ENCODE data around the gene UACA. TPM values are rescaled to one million over a fixed set of nuclear protein-coding genes. Genes with fewer than 3 reads are reported as not detected.

UACA gene
- total and polyA plus RNA-seq, 2 of the 8 experiments (the other 6 are each of a cell fraction or from before 2014, with no cell fraction given) = 28.6 to 38.9 TPM

DNA sequence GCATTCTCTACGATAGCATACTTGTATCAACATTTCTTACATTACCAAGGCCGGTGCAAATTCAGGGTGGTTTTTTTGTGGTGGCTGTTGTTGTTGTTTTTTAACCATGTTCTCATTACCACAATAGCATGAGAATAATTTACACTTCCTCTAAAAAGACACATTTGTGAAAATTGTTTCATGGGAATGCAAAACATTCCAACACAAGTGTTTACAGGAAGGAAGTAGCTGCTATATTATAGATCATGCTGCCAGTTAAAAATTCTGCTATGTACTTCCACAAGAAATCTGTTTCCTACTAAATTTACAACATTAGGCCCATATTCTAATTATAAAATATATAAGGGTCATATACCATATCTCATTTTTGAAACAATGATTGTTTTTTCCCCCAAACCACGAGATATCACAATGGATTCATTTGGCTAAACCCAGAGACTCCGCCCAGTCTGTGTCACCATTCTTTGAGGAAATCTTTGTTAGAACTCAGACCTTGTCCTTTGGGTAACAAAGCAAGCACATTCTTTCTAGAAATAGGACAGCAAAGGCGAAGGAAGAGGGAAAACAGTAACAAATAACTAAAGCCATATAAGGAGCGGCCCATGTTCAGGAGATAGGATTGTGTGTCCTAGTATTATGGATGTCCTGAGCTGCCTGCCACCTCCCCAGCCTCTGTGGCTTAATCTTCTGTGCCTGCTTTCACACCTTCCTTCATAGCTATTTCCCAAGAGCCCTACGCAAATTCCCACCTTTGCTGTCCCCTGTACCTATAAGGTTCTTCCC, 60.1 kb downstream of the UACA start (continued):
- TF ChIP-seq, protein P1, sequence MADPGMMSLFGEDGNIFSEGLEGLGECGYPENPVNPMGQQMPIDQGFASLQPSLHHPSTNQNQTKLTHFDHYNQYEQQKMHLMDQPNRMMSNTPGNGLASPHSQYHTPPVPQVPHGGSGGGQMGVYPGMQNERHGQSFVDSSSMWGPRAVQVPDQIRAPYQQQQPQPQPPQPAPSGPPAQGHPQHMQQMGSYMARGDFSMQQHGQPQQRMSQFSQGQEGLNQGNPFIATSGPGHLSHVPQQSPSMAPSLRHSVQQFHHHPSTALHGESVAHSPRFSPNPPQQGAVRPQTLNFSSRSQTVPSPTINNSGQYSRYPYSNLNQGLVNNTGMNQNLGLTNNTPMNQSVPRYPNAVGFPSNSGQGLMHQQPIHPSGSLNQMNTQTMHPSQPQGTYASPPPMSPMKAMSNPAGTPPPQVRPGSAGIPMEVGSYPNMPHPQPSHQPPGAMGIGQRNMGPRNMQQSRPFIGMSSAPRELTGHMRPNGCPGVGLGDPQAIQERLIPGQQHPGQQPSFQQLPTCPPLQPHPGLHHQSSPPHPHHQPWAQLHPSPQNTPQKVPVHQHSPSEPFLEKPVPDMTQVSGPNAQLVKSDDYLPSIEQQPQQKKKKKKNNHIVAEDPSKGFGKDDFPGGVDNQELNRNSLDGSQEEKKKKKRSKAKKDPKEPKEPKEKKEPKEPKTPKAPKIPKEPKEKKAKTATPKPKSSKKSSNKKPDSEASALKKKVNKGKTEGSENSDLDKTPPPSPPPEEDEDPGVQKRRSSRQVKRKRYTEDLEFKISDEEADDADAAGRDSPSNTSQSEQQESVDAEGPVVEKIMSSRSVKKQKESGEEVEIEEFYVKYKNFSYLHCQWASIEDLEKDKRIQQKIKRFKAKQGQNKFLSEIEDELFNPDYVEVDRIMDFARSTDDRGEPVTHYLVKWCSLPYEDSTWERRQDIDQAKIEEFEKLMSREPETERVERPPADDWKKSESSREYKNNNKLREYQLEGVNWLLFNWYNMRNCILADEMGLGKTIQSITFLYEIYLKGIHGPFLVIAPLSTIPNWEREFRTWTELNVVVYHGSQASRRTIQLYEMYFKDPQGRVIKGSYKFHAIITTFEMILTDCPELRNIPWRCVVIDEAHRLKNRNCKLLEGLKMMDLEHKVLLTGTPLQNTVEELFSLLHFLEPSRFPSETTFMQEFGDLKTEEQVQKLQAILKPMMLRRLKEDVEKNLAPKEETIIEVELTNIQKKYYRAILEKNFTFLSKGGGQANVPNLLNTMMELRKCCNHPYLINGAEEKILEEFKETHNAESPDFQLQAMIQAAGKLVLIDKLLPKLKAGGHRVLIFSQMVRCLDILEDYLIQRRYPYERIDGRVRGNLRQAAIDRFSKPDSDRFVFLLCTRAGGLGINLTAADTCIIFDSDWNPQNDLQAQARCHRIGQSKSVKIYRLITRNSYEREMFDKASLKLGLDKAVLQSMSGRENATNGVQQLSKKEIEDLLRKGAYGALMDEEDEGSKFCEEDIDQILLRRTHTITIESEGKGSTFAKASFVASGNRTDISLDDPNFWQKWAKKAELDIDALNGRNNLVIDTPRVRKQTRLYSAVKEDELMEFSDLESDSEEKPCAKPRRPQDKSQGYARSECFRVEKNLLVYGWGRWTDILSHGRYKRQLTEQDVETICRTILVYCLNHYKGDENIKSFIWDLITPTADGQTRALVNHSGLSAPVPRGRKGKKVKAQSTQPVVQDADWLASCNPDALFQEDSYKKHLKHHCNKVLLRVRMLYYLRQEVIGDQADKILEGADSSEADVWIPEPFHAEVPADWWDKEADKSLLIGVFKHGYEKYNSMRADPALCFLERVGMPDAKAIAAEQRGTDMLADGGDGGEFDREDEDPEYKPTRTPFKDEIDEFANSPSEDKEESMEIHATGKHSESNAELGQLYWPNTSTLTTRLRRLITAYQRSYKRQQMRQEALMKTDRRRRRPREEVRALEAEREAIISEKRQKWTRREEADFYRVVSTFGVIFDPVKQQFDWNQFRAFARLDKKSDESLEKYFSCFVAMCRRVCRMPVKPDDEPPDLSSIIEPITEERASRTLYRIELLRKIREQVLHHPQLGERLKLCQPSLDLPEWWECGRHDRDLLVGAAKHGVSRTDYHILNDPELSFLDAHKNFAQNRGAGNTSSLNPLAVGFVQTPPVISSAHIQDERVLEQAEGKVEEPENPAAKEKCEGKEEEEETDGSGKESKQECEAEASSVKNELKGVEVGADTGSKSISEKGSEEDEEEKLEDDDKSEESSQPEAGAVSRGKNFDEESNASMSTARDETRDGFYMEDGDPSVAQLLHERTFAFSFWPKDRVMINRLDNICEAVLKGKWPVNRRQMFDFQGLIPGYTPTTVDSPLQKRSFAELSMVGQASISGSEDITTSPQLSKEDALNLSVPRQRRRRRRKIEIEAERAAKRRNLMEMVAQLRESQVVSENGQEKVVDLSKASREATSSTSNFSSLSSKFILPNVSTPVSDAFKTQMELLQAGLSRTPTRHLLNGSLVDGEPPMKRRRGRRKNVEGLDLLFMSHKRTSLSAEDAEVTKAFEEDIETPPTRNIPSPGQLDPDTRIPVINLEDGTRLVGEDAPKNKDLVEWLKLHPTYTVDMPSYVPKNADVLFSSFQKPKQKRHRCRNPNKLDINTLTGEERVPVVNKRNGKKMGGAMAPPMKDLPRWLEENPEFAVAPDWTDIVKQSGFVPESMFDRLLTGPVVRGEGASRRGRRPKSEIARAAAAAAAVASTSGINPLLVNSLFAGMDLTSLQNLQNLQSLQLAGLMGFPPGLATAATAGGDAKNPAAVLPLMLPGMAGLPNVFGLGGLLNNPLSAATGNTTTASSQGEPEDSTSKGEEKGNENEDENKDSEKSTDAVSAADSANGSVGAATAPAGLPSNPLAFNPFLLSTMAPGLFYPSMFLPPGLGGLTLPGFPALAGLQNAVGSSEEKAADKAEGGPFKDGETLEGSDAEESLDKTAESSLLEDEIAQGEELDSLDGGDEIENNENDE (IDR thresholded peaks at IDR 0.05; ENCODE audit: insufficient replicate concordance, low read length) = no peak
- TF ChIP-seq JUND (IDR thresholded peaks at IDR 0.05; ENCODE audit: low read length) (no peak), JUN (IDR thresholded peaks at IDR 0.05; ENCODE audit: low read depth, low read length) (no peak), KDM1A (IDR thresholded peaks at IDR 0.05; ENCODE audit: borderline replicate concordance, low read length) (no peak), TBP (IDR thresholded peaks at IDR 0.05; ENCODE audit: low read depth, low read length) (no peak), TCF12 (IDR thresholded peaks at IDR 0.05; ENCODE audit: low read depth, low read length) (no peak), EZH2 (IDR thresholded peaks at IDR 0.05; ENCODE audit: low read depth, low read length, severe bottlenecking) (no peak)
- TF ChIP-seq, protein P2, sequence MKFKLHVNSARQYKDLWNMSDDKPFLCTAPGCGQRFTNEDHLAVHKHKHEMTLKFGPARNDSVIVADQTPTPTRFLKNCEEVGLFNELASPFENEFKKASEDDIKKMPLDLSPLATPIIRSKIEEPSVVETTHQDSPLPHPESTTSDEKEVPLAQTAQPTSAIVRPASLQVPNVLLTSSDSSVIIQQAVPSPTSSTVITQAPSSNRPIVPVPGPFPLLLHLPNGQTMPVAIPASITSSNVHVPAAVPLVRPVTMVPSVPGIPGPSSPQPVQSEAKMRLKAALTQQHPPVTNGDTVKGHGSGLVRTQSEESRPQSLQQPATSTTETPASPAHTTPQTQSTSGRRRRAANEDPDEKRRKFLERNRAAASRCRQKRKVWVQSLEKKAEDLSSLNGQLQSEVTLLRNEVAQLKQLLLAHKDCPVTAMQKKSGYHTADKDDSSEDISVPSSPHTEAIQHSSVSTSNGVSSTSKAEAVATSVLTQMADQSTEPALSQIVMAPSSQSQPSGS (IDR thresholded peaks at IDR 0.05; ENCODE audit: low read length) = no peak
